DND-41 (cell line): ENCODE measurements around the gene ISCU.

Source experiments
- CTCF ChIP-seq: IDR thresholded peaks from 2 replicates; pipeline ENCODE4 v1.5.1; 2012; ENCODE audit warnings: borderline replicate concordance, low read length, moderate library complexity, mild to moderate bottlenecking; ENCODE audit not compliant: poor library complexity, severe bottlenecking; ENCODE audit errors: extremely low read depth
- EZH2 ChIP-seq: IDR thresholded peaks from 3 replicates; pipeline ENCODE4 v1.6.1; 2012; ENCODE audit warnings: borderline replicate concordance, low read depth, mild to moderate bottlenecking, moderate library complexity, low read length, inconsistent platforms; ENCODE audit not compliant: severe bottlenecking

GRCh38 chr12:108583991-108584390, 21.6 kb downstream of the ISCU start:
- TF ChIP-seq CTCF (no peak), EZH2 (no peak)
